Transverse colon (tissue), 4 donors: ENCODE measurements around the gene ZNF76. TPM values are rescaled to one million over a fixed set of nuclear protein-coding genes. Genes with fewer than 3 reads are reported as not detected.

ENCODE experiments used
- DNase-seq: peaks from one replicate; pipeline ENCODE4 v3.0.0-alpha.2; 2019
- H3K27ac ChIP-seq, 4 donors: fragments of 200-600 bp; sonication (generic); 2 replicates each; pipeline ENCODE4 v1.5.1; 2016 to 2018; ENCODE audit warnings: inconsistent platforms in 4 of 4
- H3K27me3 ChIP-seq: fragments of 200-600 bp; sonication (generic); 2 replicates; pipeline ENCODE4 v1.5.1; 2017; ENCODE audit warnings: inconsistent platforms
- H3K36me3 ChIP-seq, 4 donors: fragments of 200-600 bp; sonication (generic); 2 replicates each; pipeline ENCODE4 v1.5.1; 2017 to 2019; ENCODE audit warnings: inconsistent platforms in 4 of 4
- H3K4me1 ChIP-seq, 4 donors: fragments of 200-600 bp; sonication (generic); 2 replicates each; pipeline ENCODE4 v1.5.1; 2017 to 2020; ENCODE audit warnings: inconsistent platforms in 4 of 4
- H3K4me3 ChIP-seq, 4 donors: fragments of 200-600 bp; sonication (generic); 1 replicate in 1 of 4; 2 replicates in 3 of 4; pipeline versions ENCODE4 v1.5.1 to v1.6.1; 2017 to 2019; ENCODE audit warnings: inconsistent platforms in 4 of 4
- H3K9me3 ChIP-seq, 2 donors: fragments of 200-600 bp; sonication (generic); 2 replicates each; pipeline ENCODE4 v1.5.1; 2017 to 2019; ENCODE audit warnings: inconsistent platforms in 2 of 2
- EP300 ChIP-seq: sonication (generic); formaldehyde crosslinking; IDR thresholded peaks from one replicate; pipeline ENCODE4 v1.6.1; 2017; ENCODE audit warnings: antibody characterized with exemption, low read depth
- POLR2A ChIP-seq: fragments of 450-650 bp; IDR thresholded peaks from one replicate; pipeline ENCODE4 v1.6.1; 2016; ENCODE audit warnings: antibody characterized with exemption, mild to moderate bottlenecking, moderate library complexity
- POLR2AphosphoS5 ChIP-seq, 3 donors: sonication (generic); formaldehyde crosslinking; IDR thresholded peaks; one replicate each; pipeline ENCODE4 v1.6.1; 2016; ENCODE audit warnings: antibody characterized with exemption in 3 of 3
- WGBS, 2 donors: methylation state at CpG; one replicate each; pipeline ENCODE4 v1.1.5; 2018; ENCODE audit warnings: low coverage in 1 of 2; 5-methylcytosine and 5-hydroxymethylcytosine counted together
- in situ Hi-C, 4 donors: fragments of 200-750 bp; cut with MboI; loops; one replicate each; pipeline versions ENCODE4 v1.15.0 to v1.15.1; 2017; ENCODE audit warnings: low sequenced_read_pairs in 3 of 4, low pct_ligation_motif_present in 1 of 4, low pct_unique_long_range_greater_than_20kb in 1 of 4
- intact Hi-C: fragments of 100-400 bp; cut with DNase I; formaldehyde crosslinking; loops from one replicate; pipeline ENCODE4 v1.15.1; 2023; ENCODE audit warnings: low total_unique reads
- total RNA-seq, 4 donors: library from RNA; depleted of rRNA; stranded (reverse); fragments of >200 nt; gene quantifications; one replicate each; pipeline ENCODE4 v1.1.0, GENCODE V29; 2016
- TF ChIP-seq, protein P1 (sequence below), 5 experiments: fragments of 200-600 bp in 3 of 5; fragments of 450-650 bp in 2 of 5; sonication (generic) in 3 of 5; IDR thresholded peaks; 1 replicate in 2 of 5; 2 replicates in 3 of 5; pipeline ENCODE4 v1.5.1; 2016 to 2017; ENCODE audit warnings: antibody characterized with exemption in 5 of 5, inconsistent platforms in 3 of 5, mild to moderate bottlenecking in 2 of 5, moderate library complexity in 1 of 5

ZNF76 gene
- total RNA-seq, 4 donors from 2014 or later = 30.2 to 59.3 (median 35.1) TPM

DNA sequence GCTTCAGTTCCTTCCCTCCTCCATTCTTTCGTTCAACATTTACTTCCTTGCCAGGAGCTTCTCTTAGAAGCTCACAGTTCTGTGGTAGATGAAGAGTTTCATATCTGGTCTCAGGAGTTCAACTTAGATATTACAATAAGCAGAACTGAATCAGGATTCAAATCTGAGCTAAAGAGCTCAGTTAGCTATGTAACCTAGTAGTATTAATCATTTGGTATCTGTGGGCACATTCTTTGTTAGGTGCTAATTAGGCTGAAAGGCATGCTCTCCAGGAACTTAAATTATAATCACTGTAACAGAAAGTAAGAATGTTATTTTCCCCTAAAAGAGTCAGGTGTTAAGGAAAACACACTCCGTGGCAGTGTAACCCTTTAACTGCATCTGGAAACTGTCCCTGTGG is 8.4 kb downstream of the ZNF76 start:
- Histone ChIP-seq H3K36me3 (no peaks in the 10 kb centered on the region), H3K4me1 (no peaks in the 10 kb centered on the region), H3K4me3 (no peak overlapping the region), H3K9me3 (no peaks in the 10 kb centered on the region), H3K27ac (no peak overlapping the region), H3K27me3 (no peaks in the 10 kb centered on the region)
- no peak for DNase-seq
- intact Hi-C loops (no loop called here), in situ Hi-C loops (no loop called here)
- TF ChIP-seq EP300 = no peak
- 57 to 82% methylated on average over 2 of the region's 2 CpGs for WGBS, 2 donors

DNA sequence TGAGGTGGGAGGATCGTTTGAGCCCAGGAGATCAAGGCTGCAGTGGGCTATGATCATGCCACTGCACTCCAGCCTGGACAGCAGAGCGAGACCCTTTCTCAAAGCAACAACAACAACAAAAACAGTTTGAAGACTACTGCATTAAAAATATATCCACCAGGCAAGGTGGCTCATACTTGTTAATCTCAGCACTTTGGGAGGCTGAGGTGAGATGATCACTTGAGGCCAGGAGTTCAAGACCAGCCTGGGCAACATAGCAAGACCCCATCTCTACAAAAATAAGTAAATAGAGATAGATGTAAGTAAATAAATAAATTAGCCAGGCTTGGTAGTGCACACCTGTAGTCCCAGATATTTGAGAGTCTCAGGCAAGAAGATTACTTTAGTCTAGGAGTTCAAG is 12.5 kb downstream of the ZNF76 start:
- TF ChIP-seq EP300 = no peak
- TF ChIP-seq, protein P1, sequence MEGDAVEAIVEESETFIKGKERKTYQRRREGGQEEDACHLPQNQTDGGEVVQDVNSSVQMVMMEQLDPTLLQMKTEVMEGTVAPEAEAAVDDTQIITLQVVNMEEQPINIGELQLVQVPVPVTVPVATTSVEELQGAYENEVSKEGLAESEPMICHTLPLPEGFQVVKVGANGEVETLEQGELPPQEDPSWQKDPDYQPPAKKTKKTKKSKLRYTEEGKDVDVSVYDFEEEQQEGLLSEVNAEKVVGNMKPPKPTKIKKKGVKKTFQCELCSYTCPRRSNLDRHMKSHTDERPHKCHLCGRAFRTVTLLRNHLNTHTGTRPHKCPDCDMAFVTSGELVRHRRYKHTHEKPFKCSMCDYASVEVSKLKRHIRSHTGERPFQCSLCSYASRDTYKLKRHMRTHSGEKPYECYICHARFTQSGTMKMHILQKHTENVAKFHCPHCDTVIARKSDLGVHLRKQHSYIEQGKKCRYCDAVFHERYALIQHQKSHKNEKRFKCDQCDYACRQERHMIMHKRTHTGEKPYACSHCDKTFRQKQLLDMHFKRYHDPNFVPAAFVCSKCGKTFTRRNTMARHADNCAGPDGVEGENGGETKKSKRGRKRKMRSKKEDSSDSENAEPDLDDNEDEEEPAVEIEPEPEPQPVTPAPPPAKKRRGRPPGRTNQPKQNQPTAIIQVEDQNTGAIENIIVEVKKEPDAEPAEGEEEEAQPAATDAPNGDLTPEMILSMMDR (IDR thresholded peaks at IDR 0.05) = no peak
- TF ChIP-seq POLR2A = no peak
- no peak for TF ChIP-seq POLR2AphosphoS5 (IDR thresholded peaks at IDR 0.05)
- no peak for DNase-seq
- 100% methylated on average over 2 of the region's 2 CpGs; no CpG with 5 or more reads in 1 of the 2 donors for WGBS, 2 donors
- intact Hi-C loops = no loop called here
- Histone ChIP-seq H3K4me1 (peaks cover 0 to 6% (median 1%) of the 10 kb centered on the region in 4 donors), H3K36me3 (no peaks in the 10 kb centered on the region), H3K4me3 (no peak overlapping the region), H3K27ac (no peak overlapping the region), H3K27me3 (no peaks in the 10 kb centered on the region), H3K9me3 (no peaks in the 10 kb centered on the region)
- in situ Hi-C loops = no loop called here

DNA sequence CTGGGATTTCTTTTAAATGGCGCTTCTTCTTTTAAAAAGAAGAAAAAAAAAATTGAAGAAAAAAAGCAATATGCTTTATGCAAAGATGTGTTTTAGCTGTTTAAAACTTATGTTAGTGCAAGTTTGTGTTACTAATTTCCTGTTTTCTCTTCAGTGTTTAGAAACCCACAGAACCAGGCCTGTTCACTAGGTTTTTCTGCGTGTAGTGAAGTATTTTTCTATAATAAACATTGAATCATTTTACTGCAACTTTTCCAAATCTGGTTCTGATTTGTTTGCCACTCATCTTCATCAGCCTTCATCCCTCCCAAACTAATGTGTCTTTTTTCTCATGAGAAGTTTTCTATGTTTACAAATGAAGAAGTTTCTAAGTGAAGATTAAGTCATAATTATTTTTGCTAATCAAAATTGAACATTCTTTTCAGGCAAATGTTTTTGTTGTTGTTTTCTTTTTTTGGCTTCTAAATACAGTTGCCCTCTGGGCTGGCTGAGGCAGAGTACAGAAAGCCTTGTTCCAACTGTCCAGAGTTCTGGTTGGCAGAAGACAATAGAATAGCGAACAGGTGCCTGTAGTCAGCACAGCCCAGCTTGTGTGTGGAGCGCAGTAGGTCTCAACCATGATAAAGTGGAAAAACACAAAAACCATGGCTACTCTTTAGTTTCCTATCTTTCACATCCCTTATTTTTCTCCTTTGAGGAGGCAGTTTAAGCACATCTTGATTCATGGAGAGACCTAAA is 14.5 kb downstream of the ZNF76 start:
- in situ Hi-C loops = no loop called here
- no peak for DNase-seq
- H3K27ac ChIP-seq = no peak overlapping the region
- intact Hi-C loops = no loop called here
- no peak overlapping the region for H3K4me3 ChIP-seq
- 84 to 94% methylated on average over 4 of the region's 4 CpGs for WGBS, 2 donors
- H3K27me3 ChIP-seq = no peaks in the 10 kb centered on the region
- TF ChIP-seq, protein P1 (IDR thresholded peaks at IDR 0.05) = no peak
- TF ChIP-seq POLR2A (no peak), EP300 (no peak), POLR2AphosphoS5 (IDR thresholded peaks at IDR 0.05) (no peak)
- H3K4me1 ChIP-seq = peaks cover 0 to 6% (median 1%) of the 10 kb centered on the region in 4 donors
- no peaks in the 10 kb centered on the region for H3K36me3 ChIP-seq
- no peaks in the 10 kb centered on the region for H3K9me3 ChIP-seq

DNA sequence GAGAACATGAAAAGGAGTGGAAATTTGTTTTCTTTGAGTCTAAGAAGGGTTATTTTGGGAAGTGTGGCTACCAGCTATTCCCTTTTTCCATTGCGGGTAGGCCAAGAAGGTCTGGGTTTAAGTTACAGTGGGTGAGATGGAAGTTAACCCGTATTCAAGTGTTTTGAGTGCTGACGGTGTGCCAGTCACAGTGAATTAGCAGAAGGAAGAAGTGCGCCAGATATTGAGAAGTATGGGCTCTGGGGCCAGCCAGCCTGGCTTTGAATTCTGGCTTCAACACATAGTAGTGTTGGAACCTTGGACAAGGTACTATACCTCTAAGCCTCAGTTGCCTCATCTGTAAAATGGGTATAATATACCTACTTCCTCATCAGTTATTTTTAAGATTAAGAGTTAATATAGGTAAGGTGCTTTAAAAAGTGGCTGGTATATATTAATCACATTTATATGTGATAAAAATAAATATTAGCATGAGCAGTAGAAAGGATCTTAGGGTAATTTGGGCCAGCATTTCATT is 16.3 kb downstream of the ZNF76 start:
- in situ Hi-C loops = no loop called here

More for the DNA sequence above, 16.3 kb downstream of the ZNF76 start:
- no peak for TF ChIP-seq POLR2A
- TF ChIP-seq POLR2AphosphoS5 (IDR thresholded peaks at IDR 0.05) = no peak
- TF ChIP-seq, protein P1 (IDR thresholded peaks at IDR 0.05) = no peak
- TF ChIP-seq EP300 = no peak
- 80 to 91% methylated on average over 1 to 4 of the region's 4 CpGs for WGBS, 2 donors
- Histone ChIP-seq H3K27me3 (no peaks in the 10 kb centered on the region), H3K4me1 (peaks cover 0 to 6% (median 1%) of the 10 kb centered on the region in 4 donors), H3K27ac (no peak overlapping the region), H3K9me3 (no peaks in the 10 kb centered on the region), H3K4me3 (no peak overlapping the region), H3K36me3 (no peaks in the 10 kb centered on the region)
- no peak for DNase-seq
- intact Hi-C loops = no loop called here
